Endodermal cell (in vitro differentiated cells): Measurements from ENCODE around the gene SDS. TPM values are rescaled to one million over a fixed set of nuclear protein-coding genes. Genes with fewer than 3 reads are reported as not detected.

Experiments
- DNase-seq: peaks from one replicate; pipeline ENCODE4 v3.0.0-alpha.2; 2017
- H3K27ac ChIP-seq: 2 replicates; pipeline ENCODE4 v1.5.1; 2013; ENCODE audit warnings: mild to moderate bottlenecking, low read depth, low read length, moderate library complexity
- H3K27me3 ChIP-seq: 2 replicates; pipeline ENCODE4 v1.6.1; 2013; ENCODE audit warnings: mild to moderate bottlenecking, low read length, moderate library complexity; ENCODE audit not compliant: insufficient read depth, control insufficient read depth, poor library complexity, severe bottlenecking
- H3K36me3 ChIP-seq: 2 replicates; pipeline ENCODE4 v1.7.0; 2013; ENCODE audit warnings: mild to moderate bottlenecking, low read length, moderate library complexity; ENCODE audit not compliant: control insufficient read depth, insufficient read depth
- H3K4me1 ChIP-seq: one replicate; pipeline ENCODE4 v1.7.0; 2013; ENCODE audit warnings: low read length; ENCODE audit not compliant: control insufficient read depth, insufficient read depth
- H3K4me3 ChIP-seq: 2 replicates; pipeline ENCODE4 v1.5.1; 2013; ENCODE audit warnings: mild to moderate bottlenecking, low read length, moderate library complexity
- H3K9ac ChIP-seq: 2 replicates; pipeline ENCODE4 v1.6.1; 2013; ENCODE audit warnings: mild to moderate bottlenecking, low read length, moderate library complexity; ENCODE audit not compliant: poor library complexity, severe bottlenecking; ENCODE audit errors: extremely low read depth
- H3K9me3 ChIP-seq: 2 replicates; pipeline ENCODE4 v1.6.1; 2013; ENCODE audit warnings: mild to moderate bottlenecking, low read length, moderate library complexity; ENCODE audit not compliant: control insufficient read depth
- H3K27ac Mint-ChIP-seq: 2 replicates; pipeline ENCODE4 v1.8.0; 2020; ENCODE audit warnings: mixed read lengths
- H3K27me3 Mint-ChIP-seq: 2 replicates; pipeline ENCODE4 v1.8.0; 2021; ENCODE audit warnings: mild to moderate bottlenecking, mixed read lengths; ENCODE audit not compliant: insufficient read depth
- H3K36me3 Mint-ChIP-seq: 2 replicates; pipeline ENCODE4 v1.8.0; 2020; ENCODE audit warnings: low read depth, mixed read lengths
- H3K4me1 Mint-ChIP-seq: 2 replicates; pipeline ENCODE4 v1.8.0; 2020; ENCODE audit warnings: mixed read lengths
- H3K4me3 Mint-ChIP-seq: 2 replicates; pipeline ENCODE4 v1.8.0; 2020; ENCODE audit warnings: mild to moderate bottlenecking, moderate library complexity, mixed read lengths
- H3K9me3 Mint-ChIP-seq: 2 replicates; pipeline ENCODE4 v1.8.0; 2020; ENCODE audit warnings: mild to moderate bottlenecking, mixed read lengths
- CTCF ChIP-seq: fragments of 200-600 bp; sonication (generic); conservative IDR thresholded peaks from 2 replicates; pipeline ENCODE4 v1.5.0; 2021; ENCODE audit warnings: antibody characterized with exemption, mild to moderate bottlenecking
- WGBS, 2 experiments: methylation state at CpG; one replicate each; pipeline versions ENCODE4 v1.1.5 to v1.1.7; 2013; ENCODE audit warnings: missing lambda C conversion rate in 2 of 2, mixed read lengths in 1 of 2; ENCODE audit not compliant: insufficient coverage in 1 of 2, insufficient read length in 1 of 2; 5-methylcytosine and 5-hydroxymethylcytosine counted together
- total RNA-seq, 2 donors: library from RNA; stranded (reverse); fragmentation: NEBNext Ultra II Directional in 1 of 2; extraction: Animal tissue kit (Norgen Biotek cat#: 25700) in 1 of 2; gene quantifications; 2 replicates in 1 of 2; 3 replicates in 1 of 2; pipeline ENCODE4 v1.2.1, GENCODE V29; 2021

The SDS gene
- total RNA-seq, 2 donors from 2014 or later, result not detected

GRCh38 chr12:113409462-113410124 is 5.9 kb upstream of the SDS start:
- Histone ChIP-seq H3K9ac (no peak overlapping the region), H3K36me3 (no peaks in the 10 kb centered on the region), H3K4me1 (no peaks in the 10 kb centered on the region), H3K4me3 (no peak overlapping the region), H3K9me3 (no peaks in the 10 kb centered on the region), H3K27me3 (no peaks in the 10 kb centered on the region), H3K27ac (no peak overlapping the region)
- Mint-ChIP-seq H3K4me3 (no peak overlapping the region), H3K9me3 (no peaks in the 10 kb centered on the region), H3K4me1 (peaks cover 6% of the 10 kb centered on the region), H3K27me3 (no peaks in the 10 kb centered on the region), H3K27ac (no peak overlapping the region), H3K36me3 (no peaks in the 10 kb centered on the region)
- TF ChIP-seq CTCF, result no peak
- 80 to 86% methylated on average over 6 to 9 of the region's 9 CpGs for WGBS, 2 experiments
- DNase-seq, result peak; percentile 35

DNA sequence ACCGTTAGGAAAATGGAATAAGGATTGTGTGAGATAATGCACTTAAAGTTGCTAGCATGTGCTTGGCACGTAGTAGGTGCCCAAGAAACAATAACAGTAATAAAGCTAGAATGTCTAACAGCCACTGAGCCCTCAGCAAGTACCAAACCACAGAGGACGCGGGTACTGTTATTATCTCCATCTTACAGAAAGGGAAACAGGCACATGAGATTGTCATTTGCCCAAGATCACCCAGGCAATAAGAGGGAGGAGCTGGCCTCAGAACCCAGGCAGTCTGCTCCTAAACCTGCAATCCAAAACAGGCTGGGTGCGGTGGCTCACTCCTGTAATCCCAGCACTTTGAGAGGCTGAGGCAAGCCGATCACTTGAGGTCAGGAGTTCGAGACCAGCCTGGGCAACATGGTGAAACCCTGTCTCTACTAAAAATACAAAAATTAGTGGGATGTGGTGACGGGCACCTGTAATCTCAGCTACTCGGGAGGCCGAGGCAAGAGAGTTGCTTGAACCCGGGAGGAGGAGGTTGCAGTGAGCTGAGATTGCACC is 5.1 kb upstream of the SDS start:
- DNase-seq, result peak; percentile 44
- Mint-ChIP-seq H3K4me1 (peaks cover 7% of the 10 kb centered on the region), H3K4me3 (no peak overlapping the region), H3K36me3 (no peaks in the 10 kb centered on the region), H3K27me3 (no peaks in the 10 kb centered on the region), H3K9me3 (no peaks in the 10 kb centered on the region), H3K27ac (no peak overlapping the region)
- TF ChIP-seq CTCF, result no peak
- Histone ChIP-seq H3K27me3 (no peaks in the 10 kb centered on the region), H3K9me3 (no peaks in the 10 kb centered on the region), H3K27ac (no peak overlapping the region), H3K4me1 (no peaks in the 10 kb centered on the region), H3K4me3 (no peak overlapping the region), H3K36me3 (no peaks in the 10 kb centered on the region), H3K9ac (no peak overlapping the region)
- WGBS, 2 experiments, result 90 to 97% methylated on average over 6 to 11 of the region's 11 CpGs

DNA sequence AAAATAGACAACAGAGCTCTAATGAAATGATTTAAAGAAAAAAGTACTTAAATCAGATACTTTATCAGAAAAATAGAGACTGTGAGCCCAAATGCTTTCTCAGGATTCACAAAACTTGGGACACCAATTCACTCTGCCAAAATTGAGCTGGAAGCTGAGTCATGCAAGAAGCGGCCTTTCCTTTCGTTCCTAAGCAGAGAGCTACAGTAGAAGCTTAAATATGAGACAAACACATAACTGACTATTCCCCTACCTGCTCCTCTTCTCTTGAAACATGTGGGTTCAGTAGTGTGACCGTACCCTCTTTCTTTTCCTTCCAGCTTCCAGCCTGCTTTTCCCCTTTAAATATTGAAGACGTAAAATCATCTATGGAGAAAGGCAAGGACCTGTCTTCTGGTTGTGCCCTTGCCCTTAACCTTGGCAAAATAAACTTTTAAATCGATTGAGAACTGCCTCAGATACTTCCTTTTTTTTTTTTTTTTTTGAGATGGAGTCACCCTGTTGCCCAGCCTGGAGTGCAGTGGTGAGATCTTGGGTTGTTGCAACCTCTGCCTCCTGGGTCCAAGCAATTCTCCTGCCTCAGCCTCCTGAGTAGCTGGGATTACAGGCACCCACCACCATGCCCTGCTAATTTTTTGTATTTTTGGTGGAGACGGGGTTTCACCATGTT is 4.4 kb upstream of the SDS start:
- no peaks in the 10 kb centered on the region for H3K9me3 Mint-ChIP-seq
- no peaks in the 10 kb centered on the region for H3K9me3 ChIP-seq
- no peak overlapping the region for H3K4me3 ChIP-seq
- no peak overlapping the region for H3K9ac ChIP-seq
- no peaks in the 10 kb centered on the region for H3K4me1 ChIP-seq
- H3K36me3 ChIP-seq, result no peaks in the 10 kb centered on the region
- no peak overlapping the region for H3K4me3 Mint-ChIP-seq
- H3K4me1 Mint-ChIP-seq, result peaks cover 7% of the 10 kb centered on the region
- 88 to 93% methylated on average over 5 to 6 of the region's 6 CpGs for WGBS, 2 experiments
- no peaks in the 10 kb centered on the region for H3K27me3 ChIP-seq
- H3K27ac Mint-ChIP-seq, result no peak overlapping the region
- no peaks in the 10 kb centered on the region for H3K36me3 Mint-ChIP-seq
- no peak overlapping the region for H3K27ac ChIP-seq
- TF ChIP-seq CTCF, result no peak
- H3K27me3 Mint-ChIP-seq, result no peaks in the 10 kb centered on the region
- DNase-seq, result peak; percentile 36
